Progenitor cell of endocrine pancreas (in vitro differentiated cells): ENCODE measurements around the gene COL4A6. TPM values are rescaled to one million over a fixed set of nuclear protein-coding genes. Genes with fewer than 3 reads are reported as not detected.

ENCODE experiments used
- DNase-seq: peaks from one replicate; pipeline ENCODE4 v3.0.0; 2021; ENCODE audit warnings: low spot score; ENCODE audit not compliant: unreplicated experiment
- H3K27ac Mint-ChIP-seq: 2 replicates; pipeline ENCODE4 v1.8.0; 2021; ENCODE audit warnings: mild to moderate bottlenecking, moderate library complexity, mixed read lengths
- H3K27me3 Mint-ChIP-seq: 2 replicates; pipeline ENCODE4 v1.8.0; 2021; ENCODE audit warnings: mixed read lengths
- H3K36me3 Mint-ChIP-seq: 2 replicates; pipeline ENCODE4 v1.8.0; 2022; ENCODE audit warnings: mixed read lengths; ENCODE audit not compliant: insufficient read depth
- H3K4me1 Mint-ChIP-seq: 2 replicates; pipeline ENCODE4 v1.8.0; 2021; ENCODE audit warnings: low read depth, mixed read lengths
- H3K4me3 Mint-ChIP-seq: 2 replicates; pipeline ENCODE4 v1.8.0; 2021; ENCODE audit warnings: low read depth, mild to moderate bottlenecking, moderate library complexity, mixed read lengths
- H3K9me3 Mint-ChIP-seq: 2 replicates; pipeline ENCODE4 v1.8.0; 2021; ENCODE audit warnings: low read depth, mixed read lengths
- total RNA-seq: library from RNA; stranded (reverse); gene quantifications from 2 replicates; pipeline ENCODE4 v1.2.1, GENCODE V29; 2021
- TF ChIP-seq, protein P1 (sequence below): fragments of 200-600 bp; sonication (generic); IDR thresholded peaks from one replicate; pipeline ENCODE4 v1.5.0; 2021; ENCODE audit warnings: antibody characterized with exemption, mild to moderate bottlenecking; ENCODE audit not compliant: unreplicated experiment

COL4A6 gene
- total RNA-seq, 1 donor from 2014 or later = 66.6 TPM

DNA sequence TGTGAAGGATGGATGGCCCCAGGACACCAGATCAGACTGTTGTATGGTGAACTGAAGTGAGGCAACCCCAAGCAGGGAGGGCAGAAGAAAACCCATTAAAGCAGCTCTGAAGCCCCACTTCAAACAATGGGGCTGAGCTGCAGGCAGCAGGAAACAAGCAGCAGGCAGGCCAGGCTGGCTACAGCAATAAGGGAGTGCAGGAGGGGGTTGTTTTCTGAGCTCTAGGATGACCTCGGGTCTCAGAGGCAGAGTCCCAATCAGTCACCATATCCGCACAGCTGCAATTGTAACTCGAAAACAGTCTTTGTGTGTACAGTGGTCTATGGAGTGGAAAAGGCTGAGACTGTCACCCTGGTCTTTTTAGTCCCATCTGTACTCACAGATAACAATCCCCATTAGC lies 90.4 kb downstream of the COL4A6 start:
- DNase-seq = no peak
- Mint-ChIP-seq H3K27ac (peak overlapping the region; percentile 89), H3K36me3 (no peaks in the 10 kb centered on the region), H3K4me3 (no peak overlapping the region), H3K9me3 (no peaks in the 10 kb centered on the region), H3K4me1 (peaks cover 27% of the 10 kb centered on the region), H3K27me3 (no peaks in the 10 kb centered on the region)
- TF ChIP-seq, protein P1, sequence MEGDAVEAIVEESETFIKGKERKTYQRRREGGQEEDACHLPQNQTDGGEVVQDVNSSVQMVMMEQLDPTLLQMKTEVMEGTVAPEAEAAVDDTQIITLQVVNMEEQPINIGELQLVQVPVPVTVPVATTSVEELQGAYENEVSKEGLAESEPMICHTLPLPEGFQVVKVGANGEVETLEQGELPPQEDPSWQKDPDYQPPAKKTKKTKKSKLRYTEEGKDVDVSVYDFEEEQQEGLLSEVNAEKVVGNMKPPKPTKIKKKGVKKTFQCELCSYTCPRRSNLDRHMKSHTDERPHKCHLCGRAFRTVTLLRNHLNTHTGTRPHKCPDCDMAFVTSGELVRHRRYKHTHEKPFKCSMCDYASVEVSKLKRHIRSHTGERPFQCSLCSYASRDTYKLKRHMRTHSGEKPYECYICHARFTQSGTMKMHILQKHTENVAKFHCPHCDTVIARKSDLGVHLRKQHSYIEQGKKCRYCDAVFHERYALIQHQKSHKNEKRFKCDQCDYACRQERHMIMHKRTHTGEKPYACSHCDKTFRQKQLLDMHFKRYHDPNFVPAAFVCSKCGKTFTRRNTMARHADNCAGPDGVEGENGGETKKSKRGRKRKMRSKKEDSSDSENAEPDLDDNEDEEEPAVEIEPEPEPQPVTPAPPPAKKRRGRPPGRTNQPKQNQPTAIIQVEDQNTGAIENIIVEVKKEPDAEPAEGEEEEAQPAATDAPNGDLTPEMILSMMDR = no peak

DNA sequence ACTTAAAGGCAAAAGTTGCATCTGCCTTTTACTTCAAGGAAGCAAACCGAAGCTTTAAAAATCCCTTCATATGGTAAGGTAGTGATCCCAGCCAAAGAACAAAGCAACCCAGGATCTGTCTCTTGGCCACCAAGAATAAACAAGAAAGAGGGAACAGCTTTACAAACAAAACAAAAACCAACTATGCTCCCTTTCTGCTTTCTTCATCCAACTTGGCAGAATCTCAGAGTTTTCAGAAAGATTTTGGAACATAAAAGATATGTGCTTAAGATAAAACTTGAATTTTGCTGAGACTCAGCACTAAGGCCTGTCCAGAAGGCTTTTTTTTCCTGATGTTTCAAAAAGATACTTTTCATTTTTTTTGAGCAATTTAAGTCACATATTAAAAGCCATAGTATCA lies 94.0 kb downstream of the COL4A6 start:
- Mint-ChIP-seq H3K4me3 (no peak overlapping the region), H3K27ac (no peak overlapping the region), H3K36me3 (no peaks in the 10 kb centered on the region), H3K27me3 (no peaks in the 10 kb centered on the region), H3K9me3 (no peaks in the 10 kb centered on the region), H3K4me1 (peaks cover 24% of the 10 kb centered on the region)
- DNase-seq = no peak
- TF ChIP-seq, protein P1 = no peak

DNA sequence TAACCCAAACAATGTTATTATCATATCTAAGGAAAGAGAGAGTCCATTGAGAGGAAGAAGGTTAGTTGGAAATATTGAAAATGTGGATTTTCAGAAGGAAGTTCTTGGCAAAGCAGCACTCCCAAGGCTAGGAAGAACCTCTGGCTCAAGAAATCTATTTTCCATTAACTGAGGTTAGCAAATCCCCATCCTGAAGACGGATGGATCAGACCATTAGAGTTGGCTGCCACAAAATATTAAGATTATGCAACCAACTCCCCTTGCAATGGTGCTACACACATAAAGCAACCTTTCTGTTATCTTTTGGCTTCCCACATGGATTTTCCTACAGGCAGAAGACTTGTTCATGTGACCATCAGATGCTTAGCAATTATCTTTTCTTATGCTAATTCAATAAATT lies 96.3 kb downstream of the COL4A6 start:
- no peaks in the 10 kb centered on the region for H3K9me3 Mint-ChIP-seq
- DNase-seq = no peak
- no peak overlapping the region for H3K27ac Mint-ChIP-seq
- H3K4me1 Mint-ChIP-seq = peaks cover 21% of the 10 kb centered on the region
- no peaks in the 10 kb centered on the region for H3K36me3 Mint-ChIP-seq
- TF ChIP-seq, protein P1 = no peak
- no peak overlapping the region for H3K4me3 Mint-ChIP-seq
- no peaks in the 10 kb centered on the region for H3K27me3 Mint-ChIP-seq

DNA sequence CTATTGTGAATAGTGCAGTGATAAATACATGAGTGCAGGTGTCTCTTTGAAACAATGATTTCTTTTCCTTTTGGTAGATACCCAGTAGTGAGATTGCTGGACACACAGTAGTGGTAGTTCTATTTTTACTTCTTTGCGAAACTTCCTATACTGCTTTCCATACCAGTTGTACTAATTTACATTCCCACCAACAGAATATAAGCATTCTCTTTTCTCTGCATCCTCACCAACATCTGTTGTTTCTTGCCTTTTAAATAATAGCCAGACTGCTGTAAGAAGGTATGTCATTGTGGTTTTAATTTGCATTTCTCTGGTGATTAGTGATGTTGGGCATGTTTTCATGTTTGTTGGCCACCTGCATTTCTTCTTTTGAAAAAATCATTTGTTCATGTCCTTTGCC lies 105.9 kb downstream of the COL4A6 start:
- H3K4me3 Mint-ChIP-seq = no peak overlapping the region
- no peak for DNase-seq
- H3K27ac Mint-ChIP-seq = no peak overlapping the region
- H3K36me3 Mint-ChIP-seq = no peaks in the 10 kb centered on the region
- TF ChIP-seq, protein P1 = no peak
- H3K27me3 Mint-ChIP-seq = no peaks in the 10 kb centered on the region
- H3K4me1 Mint-ChIP-seq = no peaks in the 10 kb centered on the region
- H3K9me3 Mint-ChIP-seq = no peaks in the 10 kb centered on the region

DNA sequence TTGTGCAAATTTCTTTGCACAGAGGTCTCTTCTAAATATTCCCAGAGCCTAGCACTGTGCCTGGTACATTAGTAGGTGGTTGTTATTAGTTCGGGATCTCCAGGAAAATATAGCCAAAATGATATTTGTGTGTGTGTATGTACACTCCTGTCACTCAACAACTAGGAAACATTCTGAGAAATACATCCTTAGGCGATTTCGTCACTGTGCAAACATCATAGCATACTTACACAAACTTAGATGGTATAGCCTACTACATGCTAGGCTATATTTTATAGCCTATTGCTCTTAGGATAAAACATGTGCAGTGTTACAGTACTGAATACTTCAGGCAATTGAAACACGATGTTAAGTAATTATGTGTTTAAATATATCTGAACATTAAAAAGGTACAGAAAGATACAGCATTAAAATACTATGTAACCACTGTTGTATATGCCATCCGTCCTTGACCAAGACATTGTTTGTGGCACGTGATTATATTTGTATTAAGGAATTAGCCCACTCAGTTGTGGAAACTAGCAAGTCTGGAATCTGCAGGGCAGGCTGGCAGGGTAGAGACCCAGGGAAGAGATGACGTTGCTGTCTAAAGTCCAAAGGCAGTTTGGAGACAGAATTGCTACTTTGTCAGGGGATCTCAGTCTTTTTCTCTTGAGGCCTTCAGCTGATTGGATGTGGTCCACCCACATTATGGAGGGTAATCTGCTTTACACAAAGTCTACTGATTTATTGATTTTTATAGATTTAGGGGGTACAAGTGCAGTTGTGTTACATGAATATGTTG lies 106.9 kb downstream of the COL4A6 start:
- Mint-ChIP-seq H3K4me3 (no peak overlapping the region), H3K4me1 (no peaks in the 10 kb centered on the region), H3K27ac (no peak overlapping the region), H3K27me3 (no peaks in the 10 kb centered on the region), H3K9me3 (no peaks in the 10 kb centered on the region), H3K36me3 (no peaks in the 10 kb centered on the region)
- DNase-seq = no peak
- TF ChIP-seq, protein P1 = no peak
